HG03565 (cell line): ENCODE data around the gene AWAT2.
"Not testable (repeated sequence)": the region's sequence is repeated elsewhere in the genome, so short reads cannot be mapped to it uniquely, and the experiment has no call there.

Source experiments
- ATAC-seq: cut with Tn5 transposase; IDR thresholded peaks from one replicate; pipeline ENCODE4 v1.9.1; 2021; ENCODE audit warnings: mild to moderate bottlenecking, moderate library complexity; ENCODE audit not compliant: unreplicated experiment

AWAT2 gene

GRCh38 chrX:70001708-70002341 is 47.9 kb downstream of the AWAT2 start:
- no peak for ATAC-seq

GRCh38 chrX:70001269-70001668 is 48.5 kb downstream of the AWAT2 start:
- no peak for ATAC-seq

GRCh38 chrX:69998299-69998698 is 51.4 kb downstream of the AWAT2 start:
- not testable (repeated sequence) for ATAC-seq

- no peak for ATAC-seq
Observed at GRCh38 chrX:69996113-69996468, 53.6 kb downstream of the AWAT2 start.

GRCh38 chrX:69995362-69996112 is 54.2 kb downstream of the AWAT2 start:
- no peak for ATAC-seq

- no peak for ATAC-seq
Observed at GRCh38 chrX:69993494-69993893, 56.2 kb downstream of the AWAT2 start.

- no peak for ATAC-seq
Observed at GRCh38 chrX:69991685-69992084, 58.1 kb downstream of the AWAT2 start.
